HCT116 (cell line): Measurements from ENCODE around the gene CFAP161. TPM values are rescaled to one million over a fixed set of nuclear protein-coding genes. Genes with fewer than 3 reads are reported as not detected.

ENCODE experiments used
- ATAC-seq: fragments of 200-7000 bp; cut with Tn5 transposase; 2 replicates; pipeline ENCODE4 v1.9.1; 2020; ENCODE audit warnings: mild to moderate bottlenecking, moderate library complexity
- BruUV-seq: library from RNA; stranded (reverse); fragments of 400-500 nt; replicated peaks from 2 replicates; lab custom pipeline; 2021; lab: Mats Ljungman, UMichigan
- CTCF ChIA-PET: fragments of 300-600 bp; sonication (Branson Sonifier 250); formaldehyde crosslinking; loops from one replicate; lab custom pipeline; 2021; ENCODE audit warnings: antibody characterized with exemption; lab: Charles Lee
- POLR2A ChIA-PET: fragments of 300-600, 350-600 bp; sonication (Branson Sonifier 250); formaldehyde crosslinking; loops from one replicate; lab custom pipeline; 2021; ENCODE audit warnings: antibody characterized with exemption; lab: Charles Lee
- RAD21 ChIA-PET, 2 experiments: fragments of 300-600 bp; sonication (Branson Sonifier 250); formaldehyde crosslinking; loops; one replicate each; lab custom pipeline; 2023; ENCODE audit warnings: low total read pairs in 2 of 2; ENCODE audit not compliant: uncharacterized antibody in 2 of 2, unreplicated experiment in 2 of 2, low non-redundant PET in 1 of 2; lab: Charles Lee
- DNase-seq: peaks from one replicate; pipeline ENCODE4 v3.0.0-alpha.2; 2010; ENCODE audit warnings: low read depth, low spot score
- H2AFZ ChIP-seq: fragments of 200-600 bp; shearing (Covaris generic), sonication (generic); 2 replicates; pipeline ENCODE4 v1.6.1; 2017; ENCODE audit warnings: low read depth, mixed run types, mixed read lengths, antibody characterized with exemption, low read length; ENCODE audit not compliant: poor library complexity, severe bottlenecking
- H3K27ac ChIP-seq: 2 replicates; pipeline ENCODE4 v1.5.1; 2012; ENCODE audit warnings: low read depth, low read length
- H3K27me3 ChIP-seq: fragments of 200-600 bp; sonication (generic); 2 replicates; pipeline ENCODE4 v1.6.1; 2016; ENCODE audit warnings: mixed run types, low read length, mixed read lengths; ENCODE audit not compliant: insufficient read depth
- H3K36me3 ChIP-seq, 2 experiments: fragments of 200-500 bp in 1 of 2; fragments of 200-600 bp in 1 of 2; sonication (Bioruptor generic) in 1 of 2; sonication (generic) in 1 of 2; 2 replicates each; pipeline versions ENCODE4 v1.5.1 to v1.6.1; 2014 to 2016; ENCODE audit warnings: low read length in 2 of 2, inconsistent platforms in 1 of 2, mixed read lengths in 1 of 2, mixed run types in 1 of 2; ENCODE audit not compliant: insufficient read depth in 2 of 2, control insufficient read depth in 1 of 2
- H3K4me1 ChIP-seq, 2 experiments: fragments of 200-600 bp in 1 of 2; sonication (generic) in 1 of 2; 2 replicates each; pipeline versions ENCODE4 v1.5.1 to v1.6.1; 2012 to 2017; ENCODE audit warnings: low read length in 2 of 2, inconsistent platforms in 1 of 2, mild to moderate bottlenecking in 1 of 2, mixed read lengths in 1 of 2, mixed run types in 1 of 2, moderate library complexity in 1 of 2; ENCODE audit not compliant: insufficient read depth in 2 of 2, control insufficient read depth in 1 of 2
- H3K4me2 ChIP-seq: fragments of 200-600 bp; sonication (generic); 2 replicates; pipeline ENCODE4 v1.6.1; 2017; ENCODE audit warnings: mixed run types, low read length, mixed read lengths
- H3K4me3 ChIP-seq, 2 experiments: fragments of 200-600 bp in 1 of 2; sonication (generic) in 1 of 2; replicated peaks in 1 of 2; 2 replicates each; pipeline ENCODE4 v1.5.1; 2011 to 2016; ENCODE audit warnings: low read length in 2 of 2, control low read depth in 1 of 2, low read depth in 1 of 2, mild to moderate bottlenecking in 1 of 2, mixed read lengths in 1 of 2, mixed run types in 1 of 2
- H3K79me2 ChIP-seq: fragments of 200-600 bp; sonication (generic); 2 replicates; pipeline ENCODE4 v1.6.1; 2017; ENCODE audit warnings: mild to moderate bottlenecking, mixed run types, low read length, moderate library complexity, mixed read lengths; ENCODE audit not compliant: insufficient read depth
- H3K9ac ChIP-seq: fragments of 200-600 bp; sonication (generic); 2 replicates; pipeline ENCODE4 v1.6.1; 2016; ENCODE audit warnings: low read length, mixed read lengths
- H3K9me2 ChIP-seq: fragments of 200-600 bp; sonication (generic), shearing (Covaris generic); 2 replicates; pipeline ENCODE4 v1.6.1; 2017; ENCODE audit warnings: mixed run types, mild to moderate bottlenecking, moderate library complexity; ENCODE audit not compliant: insufficient read depth
- H3K9me3 ChIP-seq, 2 experiments: fragments of 200-500 bp in 1 of 2; fragments of 200-600 bp in 1 of 2; sonication (Bioruptor generic) in 1 of 2; sonication (generic) in 1 of 2; 2 replicates each; pipeline ENCODE4 v1.6.1; 2014 to 2017; ENCODE audit warnings: low read length in 2 of 2, mixed read lengths in 2 of 2, inconsistent platforms in 1 of 2, low read depth in 1 of 2, mild to moderate bottlenecking in 1 of 2, mixed run types in 1 of 2, moderate library complexity in 1 of 2; ENCODE audit not compliant: control insufficient read depth in 1 of 2, insufficient read depth in 1 of 2
- H4K20me1 ChIP-seq: fragments of 200-600 bp; sonication (generic), shearing (Covaris generic); 2 replicates; pipeline ENCODE4 v1.6.1; 2017; ENCODE audit warnings: mixed run types, mild to moderate bottlenecking, moderate library complexity; ENCODE audit not compliant: insufficient read depth
- CBX3 ChIP-seq: IDR thresholded peaks from 2 replicates; pipeline ENCODE4 v1.6.1; 2012; ENCODE audit warnings: low read depth
- EGR1 ChIP-seq: IDR thresholded peaks from 2 replicates; pipeline ENCODE4 v1.6.1; 2012; ENCODE audit warnings: low read depth
- ELF1 ChIP-seq: IDR thresholded peaks from 2 replicates; pipeline ENCODE4 v1.6.1; 2012; ENCODE audit warnings: low read depth, borderline replicate concordance
- EZH2 ChIP-seq: fragments of 200-600 bp; sonication (generic); IDR thresholded peaks from 2 replicates; pipeline ENCODE4 v1.6.1; 2017; ENCODE audit warnings: antibody characterized with exemption, mixed run types
- FOSL1 ChIP-seq: IDR thresholded peaks from 2 replicates; pipeline ENCODE4 v1.6.1; 2012; ENCODE audit warnings: low read depth
- POLR2AphosphoS5 ChIP-seq: IDR thresholded peaks from 2 replicates; pipeline ENCODE4 v1.6.1; 2011; ENCODE audit warnings: mild to moderate bottlenecking, low read depth, low read length, moderate library complexity
- SIN3A ChIP-seq: IDR thresholded peaks from 2 replicates; pipeline ENCODE4 v1.6.1; 2012; ENCODE audit warnings: low read depth
- SP1 ChIP-seq: IDR thresholded peaks from 2 replicates; pipeline ENCODE4 v1.6.1; 2012; ENCODE audit warnings: low read depth
- SRF ChIP-seq: IDR thresholded peaks from 2 replicates; pipeline ENCODE4 v1.6.1; 2012; ENCODE audit warnings: low read depth
- TCF7L2 ChIP-seq: IDR thresholded peaks from 2 replicates; pipeline ENCODE4 v1.7.0; 2011; ENCODE audit warnings: borderline replicate concordance, inconsistent platforms; ENCODE audit not compliant: insufficient read depth, insufficient read length; ENCODE audit errors: extremely low read depth
- YY1 ChIP-seq: IDR thresholded peaks from 2 replicates; pipeline ENCODE4 v1.6.1; 2011; ENCODE audit warnings: low read length, low read depth, moderate library complexity, mild to moderate bottlenecking; ENCODE audit not compliant: insufficient replicate concordance; ENCODE audit errors: extremely low read depth
- ZFX ChIP-seq: fragments of 450-650 bp; IDR thresholded peaks from 2 replicates; pipeline ENCODE4 v1.6.1; 2017
- ZNF274 ChIP-seq: fragments of 200-500 bp; sonication (Bioruptor generic); IDR thresholded peaks from 2 replicates; pipeline ENCODE4 v1.6.1; 2014; ENCODE audit warnings: mild to moderate bottlenecking, low read depth, low read length, inconsistent platforms
- intact Hi-C: fragments of 100-400 bp; cut with micrococcal nuclease; formaldehyde crosslinking; loops from 2 replicates; pipeline ENCODE4 v1.10.0; 2022
- total RNA-seq: library from RNA; stranded (reverse); gene quantifications from one replicate; pipeline ENCODE4 v1.2.1, GENCODE V29; 2021; ENCODE audit not compliant: unreplicated experiment
- TF ChIP-seq, protein P1 (sequence below): IDR thresholded peaks from 2 replicates; pipeline ENCODE4 v1.6.1; 2012; ENCODE audit warnings: low read depth
- TF ChIP-seq, protein P2 (sequence below), 3 experiments: fragments of 200-600 bp in 1 of 3; sonication (generic) in 1 of 3; IDR thresholded peaks in 2 of 3; conservative IDR thresholded peaks in 1 of 3; 2 replicates each; pipeline ENCODE4 v1.5.1; 2012 to 2017; ENCODE audit warnings: low read depth in 2 of 3, low read length in 2 of 3, antibody characterized with exemption in 1 of 3, borderline replicate concordance in 1 of 3, control low read depth in 1 of 3, mild to moderate bottlenecking in 1 of 3, mixed read lengths in 1 of 3, mixed run types in 1 of 3, moderate library complexity in 1 of 3; ENCODE audit not compliant: insufficient read depth in 1 of 3
- TF ChIP-seq, protein P3 (sequence below): IDR thresholded peaks from 2 replicates; pipeline ENCODE4 v1.6.1; 2012
- TF ChIP-seq, protein P4 (sequence below): IDR thresholded peaks from 2 replicates; pipeline ENCODE4 v1.6.1; 2011; ENCODE audit warnings: mild to moderate bottlenecking, low read length, moderate library complexity; ENCODE audit not compliant: insufficient replicate concordance; ENCODE audit errors: extremely low read depth
- TF ChIP-seq, protein P5 (sequence below): IDR thresholded peaks from 2 replicates; pipeline ENCODE4 v1.6.1; 2012

Gene CFAP161
- total RNA-seq, 1 experiment from 2014 or later: 0.15 TPM

DNA sequence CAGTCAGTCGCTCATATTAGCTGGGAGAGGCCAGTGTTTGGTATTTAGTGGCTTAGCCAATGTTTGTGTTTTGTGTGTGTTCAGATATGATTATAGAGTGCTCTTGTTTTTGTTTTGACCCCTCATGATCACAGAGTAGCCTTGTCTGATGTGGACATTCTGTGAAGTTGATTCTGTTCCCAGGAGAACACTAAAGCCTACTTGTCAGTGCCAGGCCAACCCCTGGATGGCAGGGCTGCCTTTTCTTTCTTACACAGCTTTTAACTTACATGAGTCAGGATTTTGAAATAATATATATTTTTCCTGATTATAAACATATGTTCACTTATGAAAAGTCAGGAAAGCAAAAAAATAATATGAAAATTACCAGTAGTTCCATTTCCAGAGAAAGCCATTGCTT lies 11.9 kb downstream of the CFAP161 start:
- Histone ChIP-seq H3K4me1 (no peaks in the 10 kb centered on the region), H3K27ac (no peak overlapping the region), H4K20me1 (no peaks in the 10 kb centered on the region), H3K79me2 (no peaks in the 10 kb centered on the region), H2AFZ (no peak overlapping the region), H3K4me2 (no peak overlapping the region), H3K9me3 (no peaks in the 10 kb centered on the region)
- ATAC-seq: no peak
- intact Hi-C loops: no loop called here
- POLR2A ChIA-PET: no interaction called here
- no TSS peak for BruUV-seq
- TF ChIP-seq EZH2: no peak
- no peak for TF ChIP-seq FOSL1
- no peak for TF ChIP-seq CBX3
- no peak for TF ChIP-seq SRF
- no peak for TF ChIP-seq YY1
- no peak for TF ChIP-seq ZFX
- TF ChIP-seq, protein P1, sequence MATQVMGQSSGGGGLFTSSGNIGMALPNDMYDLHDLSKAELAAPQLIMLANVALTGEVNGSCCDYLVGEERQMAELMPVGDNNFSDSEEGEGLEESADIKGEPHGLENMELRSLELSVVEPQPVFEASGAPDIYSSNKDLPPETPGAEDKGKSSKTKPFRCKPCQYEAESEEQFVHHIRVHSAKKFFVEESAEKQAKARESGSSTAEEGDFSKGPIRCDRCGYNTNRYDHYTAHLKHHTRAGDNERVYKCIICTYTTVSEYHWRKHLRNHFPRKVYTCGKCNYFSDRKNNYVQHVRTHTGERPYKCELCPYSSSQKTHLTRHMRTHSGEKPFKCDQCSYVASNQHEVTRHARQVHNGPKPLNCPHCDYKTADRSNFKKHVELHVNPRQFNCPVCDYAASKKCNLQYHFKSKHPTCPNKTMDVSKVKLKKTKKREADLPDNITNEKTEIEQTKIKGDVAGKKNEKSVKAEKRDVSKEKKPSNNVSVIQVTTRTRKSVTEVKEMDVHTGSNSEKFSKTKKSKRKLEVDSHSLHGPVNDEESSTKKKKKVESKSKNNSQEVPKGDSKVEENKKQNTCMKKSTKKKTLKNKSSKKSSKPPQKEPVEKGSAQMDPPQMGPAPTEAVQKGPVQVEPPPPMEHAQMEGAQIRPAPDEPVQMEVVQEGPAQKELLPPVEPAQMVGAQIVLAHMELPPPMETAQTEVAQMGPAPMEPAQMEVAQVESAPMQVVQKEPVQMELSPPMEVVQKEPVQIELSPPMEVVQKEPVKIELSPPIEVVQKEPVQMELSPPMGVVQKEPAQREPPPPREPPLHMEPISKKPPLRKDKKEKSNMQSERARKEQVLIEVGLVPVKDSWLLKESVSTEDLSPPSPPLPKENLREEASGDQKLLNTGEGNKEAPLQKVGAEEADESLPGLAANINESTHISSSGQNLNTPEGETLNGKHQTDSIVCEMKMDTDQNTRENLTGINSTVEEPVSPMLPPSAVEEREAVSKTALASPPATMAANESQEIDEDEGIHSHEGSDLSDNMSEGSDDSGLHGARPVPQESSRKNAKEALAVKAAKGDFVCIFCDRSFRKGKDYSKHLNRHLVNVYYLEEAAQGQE: no peak
- no peak for TF ChIP-seq SP1
- TF ChIP-seq POLR2AphosphoS5: no peak
- TF ChIP-seq, protein P2, sequence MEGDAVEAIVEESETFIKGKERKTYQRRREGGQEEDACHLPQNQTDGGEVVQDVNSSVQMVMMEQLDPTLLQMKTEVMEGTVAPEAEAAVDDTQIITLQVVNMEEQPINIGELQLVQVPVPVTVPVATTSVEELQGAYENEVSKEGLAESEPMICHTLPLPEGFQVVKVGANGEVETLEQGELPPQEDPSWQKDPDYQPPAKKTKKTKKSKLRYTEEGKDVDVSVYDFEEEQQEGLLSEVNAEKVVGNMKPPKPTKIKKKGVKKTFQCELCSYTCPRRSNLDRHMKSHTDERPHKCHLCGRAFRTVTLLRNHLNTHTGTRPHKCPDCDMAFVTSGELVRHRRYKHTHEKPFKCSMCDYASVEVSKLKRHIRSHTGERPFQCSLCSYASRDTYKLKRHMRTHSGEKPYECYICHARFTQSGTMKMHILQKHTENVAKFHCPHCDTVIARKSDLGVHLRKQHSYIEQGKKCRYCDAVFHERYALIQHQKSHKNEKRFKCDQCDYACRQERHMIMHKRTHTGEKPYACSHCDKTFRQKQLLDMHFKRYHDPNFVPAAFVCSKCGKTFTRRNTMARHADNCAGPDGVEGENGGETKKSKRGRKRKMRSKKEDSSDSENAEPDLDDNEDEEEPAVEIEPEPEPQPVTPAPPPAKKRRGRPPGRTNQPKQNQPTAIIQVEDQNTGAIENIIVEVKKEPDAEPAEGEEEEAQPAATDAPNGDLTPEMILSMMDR (IDR thresholded peaks at IDR 0.05 in 2 of 3, conservative IDR thresholded peaks at IDR 0.05 in 1 of 3; ENCODE audit: borderline replicate concordance in 1 of 3, insufficient read depth in 1 of 3, low read depth in 2 of 3, low read length in 2 of 3): no peak
- TF ChIP-seq, protein P3, sequence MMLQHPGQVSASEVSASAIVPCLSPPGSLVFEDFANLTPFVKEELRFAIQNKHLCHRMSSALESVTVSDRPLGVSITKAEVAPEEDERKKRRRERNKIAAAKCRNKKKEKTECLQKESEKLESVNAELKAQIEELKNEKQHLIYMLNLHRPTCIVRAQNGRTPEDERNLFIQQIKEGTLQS: no peak
- no peak for TF ChIP-seq ELF1
- TF ChIP-seq SIN3A: no peak
- TF ChIP-seq EGR1: no peak
- no peak for TF ChIP-seq ZNF274
- TF ChIP-seq, protein P4, sequence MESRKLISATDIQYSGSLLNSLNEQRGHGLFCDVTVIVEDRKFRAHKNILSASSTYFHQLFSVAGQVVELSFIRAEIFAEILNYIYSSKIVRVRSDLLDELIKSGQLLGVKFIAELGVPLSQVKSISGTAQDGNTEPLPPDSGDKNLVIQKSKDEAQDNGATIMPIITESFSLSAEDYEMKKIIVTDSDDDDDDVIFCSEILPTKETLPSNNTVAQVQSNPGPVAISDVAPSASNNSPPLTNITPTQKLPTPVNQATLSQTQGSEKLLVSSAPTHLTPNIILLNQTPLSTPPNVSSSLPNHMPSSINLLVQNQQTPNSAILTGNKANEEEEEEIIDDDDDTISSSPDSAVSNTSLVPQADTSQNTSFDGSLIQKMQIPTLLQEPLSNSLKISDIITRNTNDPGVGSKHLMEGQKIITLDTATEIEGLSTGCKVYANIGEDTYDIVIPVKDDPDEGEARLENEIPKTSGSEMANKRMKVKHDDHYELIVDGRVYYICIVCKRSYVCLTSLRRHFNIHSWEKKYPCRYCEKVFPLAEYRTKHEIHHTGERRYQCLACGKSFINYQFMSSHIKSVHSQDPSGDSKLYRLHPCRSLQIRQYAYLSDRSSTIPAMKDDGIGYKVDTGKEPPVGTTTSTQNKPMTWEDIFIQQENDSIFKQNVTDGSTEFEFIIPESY: no peak
- TF ChIP-seq TCF7L2: no peak
- TF ChIP-seq, protein P5, sequence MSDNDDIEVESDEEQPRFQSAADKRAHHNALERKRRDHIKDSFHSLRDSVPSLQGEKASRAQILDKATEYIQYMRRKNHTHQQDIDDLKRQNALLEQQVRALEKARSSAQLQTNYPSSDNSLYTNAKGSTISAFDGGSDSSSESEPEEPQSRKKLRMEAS: no peak
- TF ChIP-seq, all 23 proteins: peak for 0
- Histone ChIP-seq H3K27me3 (no peaks in the 10 kb centered on the region), H3K9ac (no peak overlapping the region), H3K9me2 (no peaks in the 10 kb centered on the region), H3K36me3 (no peaks in the 10 kb centered on the region), H3K4me3 (no peak overlapping the region)
- CTCF ChIA-PET: interaction anchor here (2.0 kb wide), 1 partner anchor 10 kb away, joined by 6 read pairs; no protein-coding TSS in a partner anchor
- no peak for DNase-seq
- RAD21 ChIA-PET: no interaction called here
